Measurements from ENCODE around the gene LHX6. TPM values are rescaled to one million over a fixed set of nuclear protein-coding genes. Genes with fewer than 3 reads are reported as not detected.
A peak's percentile ranks its signal among the peaks of the same experiment; 100 is the strongest.

LHX6 gene
- total and polyA plus RNA-seq, 2 of the 13 experiments (the other 11 are each of a cell fraction or from before 2014, with no cell fraction given) = 1.1 to 1.3 TPM

DNA sequence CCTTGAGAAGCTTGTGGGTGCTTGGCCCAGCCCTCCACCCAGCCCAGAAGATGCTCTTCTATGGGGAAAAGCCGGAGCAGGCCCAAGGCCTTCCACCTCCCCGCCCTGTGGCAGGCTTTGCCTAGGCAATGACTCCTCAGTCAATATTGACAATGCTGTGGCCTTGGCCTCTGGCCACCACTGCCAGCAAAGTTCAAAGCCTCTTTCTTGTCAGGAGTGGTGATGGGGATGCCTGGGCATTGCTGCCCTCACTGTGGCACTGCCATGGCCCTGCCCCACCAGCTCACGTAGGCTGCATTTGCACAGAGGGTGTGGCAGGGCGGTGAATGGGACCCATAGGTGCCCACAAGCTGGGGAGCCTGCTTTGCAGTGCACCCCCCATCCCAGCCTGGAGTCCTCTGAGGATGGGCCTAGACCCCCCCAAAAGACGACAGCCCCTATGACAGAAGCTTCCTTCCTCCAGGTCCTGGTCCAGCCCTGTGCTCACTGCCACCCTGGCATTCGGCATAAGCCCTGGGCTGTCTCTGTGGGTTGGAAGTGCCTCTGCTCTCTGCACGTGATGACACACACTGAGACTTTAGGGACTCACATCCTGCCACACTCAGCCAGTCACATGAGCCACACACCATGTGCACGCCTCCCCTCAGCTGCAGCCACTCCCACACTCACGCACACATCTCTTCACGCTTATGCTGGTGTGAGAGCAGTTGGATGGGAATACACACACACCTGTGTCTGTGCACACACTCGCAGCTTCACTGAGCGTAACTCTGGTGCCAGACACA lies 38.0 kb downstream of the LHX6 start (continued):
- TF ChIP-seq CBX5 (CRISPR knock-in tag; IDR thresholded peaks at IDR 0.05; ENCODE audit: borderline replicate concordance) (no peak), RCOR2 (CRISPR knock-in tag; IDR thresholded peaks at IDR 0.05) (peak; percentile 77), DPF2 (CRISPR knock-in tag; IDR thresholded peaks at IDR 0.05; ENCODE audit: borderline replicate concordance, low read depth) (peak; percentile 65), SOX5 (CRISPR knock-in tag; IDR thresholded peaks at IDR 0.05; ENCODE audit: borderline replicate concordance) (peak; percentile 36; the same call in 1 of the 2 replicates), FOXA3 (CRISPR knock-in tag; IDR thresholded peaks at IDR 0.05) (peak; percentile 96), SALL1 (CRISPR knock-in tag; IDR thresholded peaks at IDR 0.05) (peak; percentile 72), ZFY (CRISPR knock-in tag; IDR thresholded peaks at IDR 0.05) (peak; percentile 34; the same call in 1 of the 2 replicates), PPARG (CRISPR knock-in tag; conservative IDR thresholded peaks at IDR 0.05) (peak; percentile 73; the same call in 1 of the 2 replicates), STAG1 (CRISPR knock-in tag; IDR thresholded peaks at IDR 0.05) (0 out of 2 replicates have a peak, but pooled peaks have one; percentile 2), ZNF496 (CRISPR knock-in tag; IDR thresholded peaks at IDR 0.05; ENCODE audit: insufficient replicate concordance) (no peak), HMG20A (CRISPR knock-in tag; IDR thresholded peaks at IDR 0.05; ENCODE audit: borderline replicate concordance) (peak; percentile 85), ZNF780A (CRISPR knock-in tag; IDR thresholded peaks at IDR 0.05) (no peak), HOXA3 (CRISPR knock-in tag; IDR thresholded peaks at IDR 0.05) (peak; percentile 51; the same call in 1 of the 2 replicates), ZNF530 (CRISPR knock-in tag; IDR thresholded peaks at IDR 0.05; ENCODE audit: low read depth) (no peak), YEATS2 (CRISPR knock-in tag; IDR thresholded peaks at IDR 0.05; ENCODE audit: borderline replicate concordance) (peak; percentile 25; the same call in 1 of the 2 replicates)
- TF ChIP-seq, protein P1, sequence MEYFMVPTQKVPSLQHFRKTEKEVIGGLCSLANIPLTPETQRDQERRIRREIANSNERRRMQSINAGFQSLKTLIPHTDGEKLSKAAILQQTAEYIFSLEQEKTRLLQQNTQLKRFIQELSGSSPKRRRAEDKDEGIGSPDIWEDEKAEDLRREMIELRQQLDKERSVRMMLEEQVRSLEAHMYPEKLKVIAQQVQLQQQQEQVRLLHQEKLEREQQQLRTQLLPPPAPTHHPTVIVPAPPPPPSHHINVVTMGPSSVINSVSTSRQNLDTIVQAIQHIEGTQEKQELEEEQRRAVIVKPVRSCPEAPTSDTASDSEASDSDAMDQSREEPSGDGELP (IDR thresholded peaks at IDR 0.05; ENCODE audit: borderline replicate concordance, low read depth) = peak; percentile 24; the same call in 1 of the 2 replicates
- TF ChIP-seq, protein P2, sequence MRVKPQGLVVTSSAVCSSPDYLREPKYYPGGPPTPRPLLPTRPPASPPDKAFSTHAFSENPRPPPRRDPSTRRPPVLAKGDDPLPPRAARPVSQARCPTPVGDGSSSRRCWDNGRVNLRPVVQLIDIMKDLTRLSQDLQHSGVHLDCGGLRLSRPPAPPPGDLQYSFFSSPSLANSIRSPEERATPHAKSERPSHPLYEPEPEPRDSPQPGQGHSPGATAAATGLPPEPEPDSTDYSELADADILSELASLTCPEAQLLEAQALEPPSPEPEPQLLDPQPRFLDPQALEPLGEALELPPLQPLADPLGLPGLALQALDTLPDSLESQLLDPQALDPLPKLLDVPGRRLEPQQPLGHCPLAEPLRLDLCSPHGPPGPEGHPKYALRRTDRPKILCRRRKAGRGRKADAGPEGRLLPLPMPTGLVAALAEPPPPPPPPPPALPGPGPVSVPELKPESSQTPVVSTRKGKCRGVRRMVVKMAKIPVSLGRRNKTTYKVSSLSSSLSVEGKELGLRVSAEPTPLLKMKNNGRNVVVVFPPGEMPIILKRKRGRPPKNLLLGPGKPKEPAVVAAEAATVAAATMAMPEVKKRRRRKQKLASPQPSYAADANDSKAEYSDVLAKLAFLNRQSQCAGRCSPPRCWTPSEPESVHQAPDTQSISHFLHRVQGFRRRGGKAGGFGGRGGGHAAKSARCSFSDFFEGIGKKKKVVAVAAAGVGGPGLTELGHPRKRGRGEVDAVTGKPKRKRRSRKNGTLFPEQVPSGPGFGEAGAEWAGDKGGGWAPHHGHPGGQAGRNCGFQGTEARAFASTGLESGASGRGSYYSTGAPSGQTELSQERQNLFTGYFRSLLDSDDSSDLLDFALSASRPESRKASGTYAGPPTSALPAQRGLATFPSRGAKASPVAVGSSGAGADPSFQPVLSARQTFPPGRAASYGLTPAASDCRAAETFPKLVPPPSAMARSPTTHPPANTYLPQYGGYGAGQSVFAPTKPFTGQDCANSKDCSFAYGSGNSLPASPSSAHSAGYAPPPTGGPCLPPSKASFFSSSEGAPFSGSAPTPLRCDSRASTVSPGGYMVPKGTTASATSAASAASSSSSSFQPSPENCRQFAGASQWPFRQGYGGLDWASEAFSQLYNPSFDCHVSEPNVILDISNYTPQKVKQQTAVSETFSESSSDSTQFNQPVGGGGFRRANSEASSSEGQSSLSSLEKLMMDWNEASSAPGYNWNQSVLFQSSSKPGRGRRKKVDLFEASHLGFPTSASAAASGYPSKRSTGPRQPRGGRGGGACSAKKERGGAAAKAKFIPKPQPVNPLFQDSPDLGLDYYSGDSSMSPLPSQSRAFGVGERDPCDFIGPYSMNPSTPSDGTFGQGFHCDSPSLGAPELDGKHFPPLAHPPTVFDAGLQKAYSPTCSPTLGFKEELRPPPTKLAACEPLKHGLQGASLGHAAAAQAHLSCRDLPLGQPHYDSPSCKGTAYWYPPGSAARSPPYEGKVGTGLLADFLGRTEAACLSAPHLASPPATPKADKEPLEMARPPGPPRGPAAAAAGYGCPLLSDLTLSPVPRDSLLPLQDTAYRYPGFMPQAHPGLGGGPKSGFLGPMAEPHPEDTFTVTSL (CRISPR knock-in tag; IDR thresholded peaks at IDR 0.05; ENCODE audit: borderline replicate concordance) = peak; percentile 38; the same call in 1 of the 2 replicates
- TF ChIP-seq, protein P3, sequence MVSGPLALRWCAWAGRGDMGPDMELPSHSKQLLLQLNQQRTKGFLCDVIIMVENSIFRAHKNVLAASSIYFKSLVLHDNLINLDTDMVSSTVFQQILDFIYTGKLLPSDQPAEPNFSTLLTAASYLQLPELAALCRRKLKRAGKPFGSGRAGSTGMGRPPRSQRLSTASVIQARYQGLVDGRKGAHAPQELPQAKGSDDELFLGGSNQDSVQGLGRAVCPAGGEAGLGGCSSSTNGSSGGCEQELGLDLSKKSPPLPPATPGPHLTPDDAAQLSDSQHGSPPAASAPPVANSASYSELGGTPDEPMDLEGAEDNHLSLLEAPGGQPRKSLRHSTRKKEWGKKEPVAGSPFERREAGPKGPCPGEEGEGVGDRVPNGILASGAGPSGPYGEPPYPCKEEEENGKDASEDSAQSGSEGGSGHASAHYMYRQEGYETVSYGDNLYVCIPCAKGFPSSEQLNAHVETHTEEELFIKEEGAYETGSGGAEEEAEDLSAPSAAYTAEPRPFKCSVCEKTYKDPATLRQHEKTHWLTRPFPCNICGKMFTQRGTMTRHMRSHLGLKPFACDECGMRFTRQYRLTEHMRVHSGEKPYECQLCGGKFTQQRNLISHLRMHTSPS (CRISPR knock-in tag; IDR thresholded peaks at IDR 0.05; ENCODE audit: low read depth) = peak; percentile 100
- TF ChIP-seq, protein P4, sequence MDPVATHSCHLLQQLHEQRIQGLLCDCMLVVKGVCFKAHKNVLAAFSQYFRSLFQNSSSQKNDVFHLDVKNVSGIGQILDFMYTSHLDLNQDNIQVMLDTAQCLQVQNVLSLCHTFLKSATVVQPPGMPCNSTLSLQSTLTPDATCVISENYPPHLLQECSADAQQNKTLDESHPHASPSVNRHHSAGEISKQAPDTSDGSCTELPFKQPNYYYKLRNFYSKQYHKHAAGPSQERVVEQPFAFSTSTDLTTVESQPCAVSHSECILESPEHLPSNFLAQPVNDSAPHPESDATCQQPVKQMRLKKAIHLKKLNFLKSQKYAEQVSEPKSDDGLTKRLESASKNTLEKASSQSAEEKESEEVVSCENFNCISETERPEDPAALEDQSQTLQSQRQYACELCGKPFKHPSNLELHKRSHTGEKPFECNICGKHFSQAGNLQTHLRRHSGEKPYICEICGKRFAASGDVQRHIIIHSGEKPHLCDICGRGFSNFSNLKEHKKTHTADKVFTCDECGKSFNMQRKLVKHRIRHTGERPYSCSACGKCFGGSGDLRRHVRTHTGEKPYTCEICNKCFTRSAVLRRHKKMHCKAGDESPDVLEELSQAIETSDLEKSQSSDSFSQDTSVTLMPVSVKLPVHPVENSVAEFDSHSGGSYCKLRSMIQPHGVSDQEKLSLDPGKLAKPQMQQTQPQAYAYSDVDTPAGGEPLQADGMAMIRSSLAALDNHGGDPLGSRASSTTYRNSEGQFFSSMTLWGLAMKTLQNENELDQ (CRISPR knock-in tag; IDR thresholded peaks at IDR 0.05; ENCODE audit: borderline replicate concordance) = no peak

Measured in HepG2 (cell line).